Astrocyte (in vitro differentiated cells and primary cell): ENCODE results near the gene GPR37L1. TPM values are rescaled to one million over a fixed set of nuclear protein-coding genes. Genes with fewer than 3 reads are reported as not detected.

Experiments used
- DNase-seq: peaks from one replicate; pipeline ENCODE4 v3.0.0-alpha.2; 2010; ENCODE audit warnings: low read depth
- FAIRE-seq: peaks from 2 replicates; lab custom pipeline; 2011; peaks lifted over from hg19 to GRCh38; lab: Jason Lieb, UNC
- H2AFZ ChIP-seq: 2 replicates; pipeline ENCODE4 v1.6.0; 2012; ENCODE audit warnings: low read depth, low read length, inconsistent platforms
- H3K27ac ChIP-seq: 2 replicates; pipeline ENCODE4 v1.5.1; 2011; ENCODE audit warnings: low read depth, low read length, inconsistent platforms
- H3K27me3 ChIP-seq: 2 replicates; pipeline ENCODE4 v1.6.0; 2011; ENCODE audit warnings: low read length, inconsistent platforms; ENCODE audit not compliant: insufficient read depth
- H3K36me3 ChIP-seq: 2 replicates; pipeline ENCODE4 v1.5.1; 2011; ENCODE audit warnings: low read length, inconsistent platforms; ENCODE audit not compliant: insufficient read depth
- H3K4me1 ChIP-seq: 2 replicates; pipeline ENCODE4 v1.5.1; 2011; ENCODE audit warnings: low read length, inconsistent platforms; ENCODE audit not compliant: insufficient read depth
- H3K4me2 ChIP-seq: 2 replicates; pipeline ENCODE4 v1.6.0; 2012; ENCODE audit warnings: low read length, inconsistent platforms
- H3K4me3 ChIP-seq: 2 replicates; pipeline ENCODE4 v1.5.1; 2011; ENCODE audit warnings: low read depth, mild to moderate bottlenecking, low read length, inconsistent platforms; ENCODE audit not compliant: insufficient read depth
- H3K79me2 ChIP-seq: 2 replicates; pipeline ENCODE4 v1.6.0; 2012; ENCODE audit warnings: mild to moderate bottlenecking, low read length, inconsistent platforms; ENCODE audit not compliant: insufficient read depth
- H3K9ac ChIP-seq: 2 replicates; pipeline ENCODE4 v1.6.0; 2012; ENCODE audit warnings: mild to moderate bottlenecking, low read length, inconsistent platforms
- H3K9me3 ChIP-seq: 2 replicates; pipeline ENCODE4 v1.5.1; 2012; ENCODE audit warnings: low read depth, mild to moderate bottlenecking, low read length, inconsistent platforms; ENCODE audit not compliant: insufficient read depth
- H4K20me1 ChIP-seq: 2 replicates; pipeline ENCODE4 v1.6.0; 2012; ENCODE audit warnings: low read length, inconsistent platforms; ENCODE audit not compliant: insufficient read depth
- H3K27ac Mint-ChIP-seq: one replicate; pipeline ENCODE4 v1.8.0; 2021; ENCODE audit warnings: mild to moderate bottlenecking, mixed read lengths; ENCODE audit not compliant: unreplicated experiment
- H3K27me3 Mint-ChIP-seq: one replicate; pipeline ENCODE4 v1.8.0; 2021; ENCODE audit warnings: low read depth, mixed read lengths; ENCODE audit not compliant: unreplicated experiment
- H3K36me3 Mint-ChIP-seq: one replicate; pipeline ENCODE4 v1.8.0; 2021; ENCODE audit warnings: low read depth, mixed read lengths; ENCODE audit not compliant: unreplicated experiment
- H3K4me1 Mint-ChIP-seq: one replicate; pipeline ENCODE4 v1.8.0; 2021; ENCODE audit warnings: low read depth, mixed read lengths; ENCODE audit not compliant: unreplicated experiment
- H3K4me3 Mint-ChIP-seq: one replicate; pipeline ENCODE4 v1.8.0; 2021; ENCODE audit warnings: mild to moderate bottlenecking, moderate library complexity, mixed read lengths; ENCODE audit not compliant: unreplicated experiment
- H3K9me3 Mint-ChIP-seq: one replicate; pipeline ENCODE4 v1.8.0; 2021; ENCODE audit warnings: mild to moderate bottlenecking, mixed read lengths; ENCODE audit not compliant: unreplicated experiment
- EZH2 ChIP-seq: IDR thresholded peaks from 2 replicates; pipeline ENCODE4 v1.6.1; 2012; ENCODE audit warnings: mild to moderate bottlenecking, low read length, inconsistent platforms; ENCODE audit not compliant: insufficient read depth
- total RNA-seq: library from RNA; stranded (reverse); gene quantifications from 2 replicates; pipeline ENCODE4 v1.2.1, GENCODE V29; 2021
- TF ChIP-seq, protein P1 (sequence below): IDR thresholded peaks from 2 replicates; pipeline ENCODE4 v1.5.1; 2011; ENCODE audit warnings: low read depth, mild to moderate bottlenecking, inconsistent platforms, low read length, moderate library complexity; ENCODE audit not compliant: insufficient read depth

Gene GPR37L1
- total RNA-seq, 1 donor from 2014 or later: not detected

- H3K27ac ChIP-seq: no peak overlapping the region
- H3K27me3 Mint-ChIP-seq: peaks cover 15% of the 10 kb centered on the region
- H2AFZ ChIP-seq: no peak overlapping the region
- TF ChIP-seq EZH2: no peak
- TF ChIP-seq, protein P1, sequence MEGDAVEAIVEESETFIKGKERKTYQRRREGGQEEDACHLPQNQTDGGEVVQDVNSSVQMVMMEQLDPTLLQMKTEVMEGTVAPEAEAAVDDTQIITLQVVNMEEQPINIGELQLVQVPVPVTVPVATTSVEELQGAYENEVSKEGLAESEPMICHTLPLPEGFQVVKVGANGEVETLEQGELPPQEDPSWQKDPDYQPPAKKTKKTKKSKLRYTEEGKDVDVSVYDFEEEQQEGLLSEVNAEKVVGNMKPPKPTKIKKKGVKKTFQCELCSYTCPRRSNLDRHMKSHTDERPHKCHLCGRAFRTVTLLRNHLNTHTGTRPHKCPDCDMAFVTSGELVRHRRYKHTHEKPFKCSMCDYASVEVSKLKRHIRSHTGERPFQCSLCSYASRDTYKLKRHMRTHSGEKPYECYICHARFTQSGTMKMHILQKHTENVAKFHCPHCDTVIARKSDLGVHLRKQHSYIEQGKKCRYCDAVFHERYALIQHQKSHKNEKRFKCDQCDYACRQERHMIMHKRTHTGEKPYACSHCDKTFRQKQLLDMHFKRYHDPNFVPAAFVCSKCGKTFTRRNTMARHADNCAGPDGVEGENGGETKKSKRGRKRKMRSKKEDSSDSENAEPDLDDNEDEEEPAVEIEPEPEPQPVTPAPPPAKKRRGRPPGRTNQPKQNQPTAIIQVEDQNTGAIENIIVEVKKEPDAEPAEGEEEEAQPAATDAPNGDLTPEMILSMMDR: no peak
- no peak overlapping the region for H3K4me3 Mint-ChIP-seq
- no peaks in the 10 kb centered on the region for H3K79me2 ChIP-seq
- no peak overlapping the region for H3K27ac Mint-ChIP-seq
- H3K4me1 ChIP-seq: peaks cover 3% of the 10 kb centered on the region
- H3K36me3 ChIP-seq: no peaks in the 10 kb centered on the region
- no peak overlapping the region for H3K4me3 ChIP-seq
- no peaks in the 10 kb centered on the region for H3K27me3 ChIP-seq
- no peaks in the 10 kb centered on the region for H3K36me3 Mint-ChIP-seq
- H3K9me3 ChIP-seq: no peaks in the 10 kb centered on the region
- DNase-seq (no peak), FAIRE-seq (no peak)
- no peak overlapping the region for H3K4me2 ChIP-seq
- no peak overlapping the region for H3K9ac ChIP-seq
- peaks cover 15% of the 10 kb centered on the region for H3K4me1 Mint-ChIP-seq
- no peaks in the 10 kb centered on the region for H3K9me3 Mint-ChIP-seq
- no peaks in the 10 kb centered on the region for H4K20me1 ChIP-seq
Observed at GRCh38 chr1:202164271-202165037, 41.7 kb downstream of the GPR37L1 start.

GRCh38 chr1:202165267-202165941, 42.7 kb downstream of the GPR37L1 start:
- H3K4me2 ChIP-seq: no peak overlapping the region
- Mint-ChIP-seq H3K27me3 (peaks cover 17% of the 10 kb centered on the region), H3K36me3 (no peaks in the 10 kb centered on the region), H3K4me3 (no peak overlapping the region), H3K4me1 (peaks cover 10% of the 10 kb centered on the region), H3K27ac (no peak overlapping the region), H3K9me3 (no peaks in the 10 kb centered on the region)
- FAIRE-seq: no peak
- H3K4me1 ChIP-seq: peaks cover 3% of the 10 kb centered on the region
- H3K27ac ChIP-seq: no peak overlapping the region
- H3K79me2 ChIP-seq: no peaks in the 10 kb centered on the region
- no peak overlapping the region for H3K9ac ChIP-seq
- no peaks in the 10 kb centered on the region for H3K27me3 ChIP-seq
- no peaks in the 10 kb centered on the region for H4K20me1 ChIP-seq
- no peaks in the 10 kb centered on the region for H3K9me3 ChIP-seq
- no peak for TF ChIP-seq EZH2
- TF ChIP-seq, protein P1: no peak
- no peak overlapping the region for H3K4me3 ChIP-seq
- DNase-seq: no peak
- H2AFZ ChIP-seq: no peak overlapping the region
- no peaks in the 10 kb centered on the region for H3K36me3 ChIP-seq
